Measurements from ENCODE around the gene PLA2G4A. TPM values are rescaled to one million over a fixed set of nuclear protein-coding genes. Genes with fewer than 3 reads are reported as not detected.

PLA2G4A gene
- total and polyA plus RNA-seq, 2 experiments from 2014 or later: 1.1 to 3.8 TPM

DNA sequence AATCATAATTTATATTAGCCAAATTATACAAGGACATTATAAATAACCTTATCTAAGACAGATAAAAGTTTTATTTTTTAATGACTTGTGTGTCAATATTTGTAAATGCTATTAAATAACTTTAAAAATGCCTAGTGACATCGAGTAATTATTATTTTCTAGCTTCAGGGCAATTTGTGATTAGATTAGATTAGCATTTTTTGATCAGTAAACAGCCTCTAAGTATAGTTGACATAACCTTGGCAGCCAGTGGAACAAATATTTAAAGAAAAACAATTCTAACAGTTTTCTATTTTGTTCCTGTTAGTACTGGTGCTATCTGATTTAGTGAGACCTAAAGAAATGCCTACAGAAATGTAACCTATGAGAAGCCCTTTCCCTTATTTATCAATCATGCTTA, 169.1 kb downstream of the PLA2G4A start:
- Mint-ChIP-seq H3K4me3 (no peak overlapping the region), H3K4me1 (peaks cover 14% of the 10 kb centered on the region), H3K9me3 (no peaks in the 10 kb centered on the region), H3K36me3 (ENCODE audit: low read depth) (peaks cover 4% of the 10 kb centered on the region; the same call in 2 of the 3 replicates), H3K27ac (no peak overlapping the region), H3K27me3 (ENCODE audit: insufficient read depth, low read depth, poor library complexity) (no peaks in the 10 kb centered on the region)
- Histone ChIP-seq H4K20me1 (replicated peaks; ENCODE audit: insufficient read depth) (no peaks in the 10 kb centered on the region), H3F3A (replicated peaks; ENCODE audit: low read depth) (no peaks in the 10 kb centered on the region), H3K27me3 (ENCODE audit: insufficient read depth) (no peaks in the 10 kb centered on the region), H2AFZ (no peak overlapping the region), H3K36me3 (ENCODE audit: insufficient read depth) (no peaks in the 10 kb centered on the region), H3K4me3 (no peak overlapping the region), H3K9me2 (ENCODE audit: insufficient read depth) (no peaks in the 10 kb centered on the region), H3K4me1 (ENCODE audit: insufficient read depth) (peaks cover 27% of the 10 kb centered on the region), H3K27ac (ENCODE audit: low read depth) (no peak overlapping the region), H3K4me2 (no peak overlapping the region), H3K79me2 (replicated peaks; ENCODE audit: insufficient read depth) (no peaks in the 10 kb centered on the region)
- TF ChIP-seq ZNF331 (CRISPR knock-in tag; IDR thresholded peaks at IDR 0.05; ENCODE audit: low read depth) (no peak), JUNB (IDR thresholded peaks at IDR 0.05; ENCODE audit: unreplicated experiment) (no peak), POLR2AphosphoS5 (IDR thresholded peaks at IDR 0.05; ENCODE audit: low read depth) (no peak)
- TF ChIP-seq, protein P1, sequence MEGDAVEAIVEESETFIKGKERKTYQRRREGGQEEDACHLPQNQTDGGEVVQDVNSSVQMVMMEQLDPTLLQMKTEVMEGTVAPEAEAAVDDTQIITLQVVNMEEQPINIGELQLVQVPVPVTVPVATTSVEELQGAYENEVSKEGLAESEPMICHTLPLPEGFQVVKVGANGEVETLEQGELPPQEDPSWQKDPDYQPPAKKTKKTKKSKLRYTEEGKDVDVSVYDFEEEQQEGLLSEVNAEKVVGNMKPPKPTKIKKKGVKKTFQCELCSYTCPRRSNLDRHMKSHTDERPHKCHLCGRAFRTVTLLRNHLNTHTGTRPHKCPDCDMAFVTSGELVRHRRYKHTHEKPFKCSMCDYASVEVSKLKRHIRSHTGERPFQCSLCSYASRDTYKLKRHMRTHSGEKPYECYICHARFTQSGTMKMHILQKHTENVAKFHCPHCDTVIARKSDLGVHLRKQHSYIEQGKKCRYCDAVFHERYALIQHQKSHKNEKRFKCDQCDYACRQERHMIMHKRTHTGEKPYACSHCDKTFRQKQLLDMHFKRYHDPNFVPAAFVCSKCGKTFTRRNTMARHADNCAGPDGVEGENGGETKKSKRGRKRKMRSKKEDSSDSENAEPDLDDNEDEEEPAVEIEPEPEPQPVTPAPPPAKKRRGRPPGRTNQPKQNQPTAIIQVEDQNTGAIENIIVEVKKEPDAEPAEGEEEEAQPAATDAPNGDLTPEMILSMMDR (conservative IDR thresholded peaks at IDR 0.05; ENCODE audit: low read depth in 2 of 2): no peak
- DNase-seq (ENCODE audit: low spot score): no peak
- no peak for ATAC-seq

DNA sequence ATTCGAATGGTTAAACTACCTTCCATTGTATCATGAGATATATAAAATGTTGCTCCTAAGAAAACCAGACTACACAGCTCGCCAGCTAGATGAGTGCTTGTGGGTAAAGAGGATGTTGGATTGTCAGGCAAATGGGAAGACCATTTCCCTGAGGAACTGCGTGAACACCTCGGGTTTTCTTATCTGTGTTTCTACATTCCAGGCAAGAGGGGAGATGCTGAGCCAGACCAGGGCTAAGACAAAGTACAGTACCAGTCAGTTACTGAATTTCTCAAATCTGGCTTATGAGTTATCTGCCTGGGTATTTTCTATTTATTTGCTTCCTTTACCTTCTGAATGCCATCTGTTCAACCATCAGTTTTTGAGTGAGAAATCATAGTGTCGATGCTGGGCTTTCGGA, 170.8 kb downstream of the PLA2G4A start:
- Mint-ChIP-seq H3K36me3 (ENCODE audit: low read depth) (peaks cover 4% of the 10 kb centered on the region; the same call in 2 of the 3 replicates), H3K27me3 (ENCODE audit: insufficient read depth, low read depth, poor library complexity) (no peaks in the 10 kb centered on the region), H3K9me3 (no peaks in the 10 kb centered on the region; the same call in 2 of the 3 replicates), H3K4me3 (no peak overlapping the region), H3K4me1 (peaks cover 18% of the 10 kb centered on the region), H3K27ac (no peak overlapping the region)
- Histone ChIP-seq H3F3A (replicated peaks; ENCODE audit: low read depth) (no peaks in the 10 kb centered on the region), H3K4me3 (no peak overlapping the region), H3K79me2 (replicated peaks; ENCODE audit: insufficient read depth) (no peaks in the 10 kb centered on the region), H2AFZ (peak overlapping the region; percentile 33; the same call in 1 of the 2 replicates), H4K20me1 (replicated peaks; ENCODE audit: insufficient read depth) (no peaks in the 10 kb centered on the region), H3K27me3 (ENCODE audit: insufficient read depth) (no peaks in the 10 kb centered on the region), H3K9me2 (ENCODE audit: insufficient read depth) (no peaks in the 10 kb centered on the region), H3K27ac (ENCODE audit: low read depth) (peak overlapping the region; percentile 15; the same call in 1 of the 2 replicates), H3K4me2 (no peak overlapping the region), H3K36me3 (ENCODE audit: insufficient read depth) (no peaks in the 10 kb centered on the region), H3K4me1 (ENCODE audit: insufficient read depth) (peaks cover 32% of the 10 kb centered on the region)
- ATAC-seq (no peak), DNase-seq (ENCODE audit: low spot score) (no peak)
- TF ChIP-seq, protein P1 (conservative IDR thresholded peaks at IDR 0.05; ENCODE audit: low read depth in 2 of 2): no peak
- TF ChIP-seq ZNF331 (CRISPR knock-in tag; IDR thresholded peaks at IDR 0.05; ENCODE audit: low read depth) (no peak), EZH2phosphoT487 (IDR thresholded peaks at IDR 0.05; ENCODE audit: unreplicated experiment) (no peak), POLR2AphosphoS5 (IDR thresholded peaks at IDR 0.05; ENCODE audit: low read depth) (no peak), NANOG (IDR thresholded peaks at IDR 0.05; ENCODE audit: borderline replicate concordance) (no peak), EZH2 (IDR thresholded peaks at IDR 0.05; ENCODE audit: low read depth, unreplicated experiment) (no peak), JUNB (IDR thresholded peaks at IDR 0.05; ENCODE audit: unreplicated experiment) (no peak)
- TF ChIP-seq, protein P2, sequence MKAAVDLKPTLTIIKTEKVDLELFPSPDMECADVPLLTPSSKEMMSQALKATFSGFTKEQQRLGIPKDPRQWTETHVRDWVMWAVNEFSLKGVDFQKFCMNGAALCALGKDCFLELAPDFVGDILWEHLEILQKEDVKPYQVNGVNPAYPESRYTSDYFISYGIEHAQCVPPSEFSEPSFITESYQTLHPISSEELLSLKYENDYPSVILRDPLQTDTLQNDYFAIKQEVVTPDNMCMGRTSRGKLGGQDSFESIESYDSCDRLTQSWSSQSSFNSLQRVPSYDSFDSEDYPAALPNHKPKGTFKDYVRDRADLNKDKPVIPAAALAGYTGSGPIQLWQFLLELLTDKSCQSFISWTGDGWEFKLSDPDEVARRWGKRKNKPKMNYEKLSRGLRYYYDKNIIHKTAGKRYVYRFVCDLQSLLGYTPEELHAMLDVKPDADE (IDR thresholded peaks at IDR 0.05): no peak
- TF ChIP-seq, protein P3, sequence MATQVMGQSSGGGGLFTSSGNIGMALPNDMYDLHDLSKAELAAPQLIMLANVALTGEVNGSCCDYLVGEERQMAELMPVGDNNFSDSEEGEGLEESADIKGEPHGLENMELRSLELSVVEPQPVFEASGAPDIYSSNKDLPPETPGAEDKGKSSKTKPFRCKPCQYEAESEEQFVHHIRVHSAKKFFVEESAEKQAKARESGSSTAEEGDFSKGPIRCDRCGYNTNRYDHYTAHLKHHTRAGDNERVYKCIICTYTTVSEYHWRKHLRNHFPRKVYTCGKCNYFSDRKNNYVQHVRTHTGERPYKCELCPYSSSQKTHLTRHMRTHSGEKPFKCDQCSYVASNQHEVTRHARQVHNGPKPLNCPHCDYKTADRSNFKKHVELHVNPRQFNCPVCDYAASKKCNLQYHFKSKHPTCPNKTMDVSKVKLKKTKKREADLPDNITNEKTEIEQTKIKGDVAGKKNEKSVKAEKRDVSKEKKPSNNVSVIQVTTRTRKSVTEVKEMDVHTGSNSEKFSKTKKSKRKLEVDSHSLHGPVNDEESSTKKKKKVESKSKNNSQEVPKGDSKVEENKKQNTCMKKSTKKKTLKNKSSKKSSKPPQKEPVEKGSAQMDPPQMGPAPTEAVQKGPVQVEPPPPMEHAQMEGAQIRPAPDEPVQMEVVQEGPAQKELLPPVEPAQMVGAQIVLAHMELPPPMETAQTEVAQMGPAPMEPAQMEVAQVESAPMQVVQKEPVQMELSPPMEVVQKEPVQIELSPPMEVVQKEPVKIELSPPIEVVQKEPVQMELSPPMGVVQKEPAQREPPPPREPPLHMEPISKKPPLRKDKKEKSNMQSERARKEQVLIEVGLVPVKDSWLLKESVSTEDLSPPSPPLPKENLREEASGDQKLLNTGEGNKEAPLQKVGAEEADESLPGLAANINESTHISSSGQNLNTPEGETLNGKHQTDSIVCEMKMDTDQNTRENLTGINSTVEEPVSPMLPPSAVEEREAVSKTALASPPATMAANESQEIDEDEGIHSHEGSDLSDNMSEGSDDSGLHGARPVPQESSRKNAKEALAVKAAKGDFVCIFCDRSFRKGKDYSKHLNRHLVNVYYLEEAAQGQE (IDR thresholded peaks at IDR 0.05; ENCODE audit: unreplicated experiment): no peak
